Cardiac muscle cell (in vitro differentiated cells and primary cell): ENCODE data around the gene COG5. TPM values are rescaled to one million over a fixed set of nuclear protein-coding genes. Genes with fewer than 3 reads are reported as not detected.

ENCODE experiments used
- DNase-seq, 2 donors: peaks; one replicate each; pipeline versions ENCODE4 v3.0.0 to v3.0.0-alpha.2; 2010 to 2017; ENCODE audit warnings: low read depth in 1 of 2, low spot score in 1 of 2
- H3K27ac ChIP-seq: fragments of 200-600 bp; sonication (generic); 2 replicates; pipeline ENCODE4 v1.5.1; 2016
- H3K27me3 ChIP-seq: fragments of 200-600 bp; sonication (generic); 2 replicates; pipeline ENCODE4 v1.6.0; 2016; ENCODE audit warnings: control low read depth
- H3K36me3 ChIP-seq: fragments of 200-600 bp; sonication (generic); 2 replicates; pipeline ENCODE4 v1.5.1; 2016; ENCODE audit warnings: control low read depth
- H3K4me1 ChIP-seq: fragments of 200-600 bp; sonication (generic); 2 replicates; pipeline ENCODE4 v1.8.1; 2017; ENCODE audit warnings: low read depth, mild to moderate bottlenecking, mixed run types
- H3K4me3 ChIP-seq: fragments of 200-600 bp; sonication (generic); 2 replicates; pipeline ENCODE4 v1.5.1; 2016; ENCODE audit warnings: mild to moderate bottlenecking
- H3K9me3 ChIP-seq: fragments of 200-600 bp; sonication (generic); 2 replicates; pipeline ENCODE4 v1.5.1; 2017; ENCODE audit warnings: low read depth, mild to moderate bottlenecking, control low read depth
- polyA plus RNA-seq: library from polyadenylated mRNA; unstranded; fragments of >200 nt; fragmentation: Nextera tagmentation; extraction: Ambion mirVana; gene quantifications from 2 replicates; pipeline ENCODE4 v1.2.1, GENCODE V29; 2016
- total RNA-seq: library from RNA; depleted of rRNA; stranded (reverse); fragments of >200 nt; gene quantifications from 2 replicates; pipeline ENCODE4 v1.2.3, GENCODE V29; 2016
- TF ChIP-seq, protein P1 (sequence below): IDR thresholded peaks from 2 replicates; pipeline ENCODE4 v1.5.1; 2012; ENCODE audit warnings: low read depth, mild to moderate bottlenecking, low read length

COG5 gene
- total and polyA plus RNA-seq, 2 experiments from 2014 or later, result 20.4 to 63.1 TPM

DNA sequence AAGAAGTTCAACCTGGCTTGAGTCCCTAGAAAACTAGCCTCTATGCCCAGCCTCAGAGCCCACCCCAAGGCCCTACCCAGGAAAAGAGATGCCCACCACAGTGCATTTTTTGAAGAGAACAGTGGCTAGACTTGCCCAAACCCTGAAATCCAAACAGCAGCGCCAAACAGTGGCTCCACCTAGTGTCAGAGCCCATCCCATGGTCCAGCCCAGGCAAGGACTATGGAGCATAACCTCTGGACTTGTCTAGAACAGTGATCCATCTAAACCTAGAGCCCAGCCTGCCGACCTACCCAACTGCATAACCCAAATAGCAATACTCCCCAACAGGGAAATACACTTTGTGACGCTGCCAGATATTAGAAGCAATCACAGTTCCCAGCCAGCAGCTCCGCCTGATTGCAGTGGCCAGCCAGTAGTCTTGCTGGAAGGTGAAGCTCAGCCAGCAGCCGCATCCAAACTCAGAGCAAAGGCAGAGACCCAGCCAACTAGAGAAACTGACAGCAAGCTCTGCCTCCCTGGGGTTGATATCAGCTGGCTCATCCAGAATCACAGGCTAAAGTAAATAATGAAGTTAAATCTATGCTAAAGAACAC lies 350.4 kb downstream of the COG5 start:
- no peaks in the 10 kb centered on the region for H3K9me3 ChIP-seq
- H3K27ac ChIP-seq, result no peak overlapping the region
- H3K36me3 ChIP-seq, result peaks cover 3% of the 10 kb centered on the region
- TF ChIP-seq, protein P1, sequence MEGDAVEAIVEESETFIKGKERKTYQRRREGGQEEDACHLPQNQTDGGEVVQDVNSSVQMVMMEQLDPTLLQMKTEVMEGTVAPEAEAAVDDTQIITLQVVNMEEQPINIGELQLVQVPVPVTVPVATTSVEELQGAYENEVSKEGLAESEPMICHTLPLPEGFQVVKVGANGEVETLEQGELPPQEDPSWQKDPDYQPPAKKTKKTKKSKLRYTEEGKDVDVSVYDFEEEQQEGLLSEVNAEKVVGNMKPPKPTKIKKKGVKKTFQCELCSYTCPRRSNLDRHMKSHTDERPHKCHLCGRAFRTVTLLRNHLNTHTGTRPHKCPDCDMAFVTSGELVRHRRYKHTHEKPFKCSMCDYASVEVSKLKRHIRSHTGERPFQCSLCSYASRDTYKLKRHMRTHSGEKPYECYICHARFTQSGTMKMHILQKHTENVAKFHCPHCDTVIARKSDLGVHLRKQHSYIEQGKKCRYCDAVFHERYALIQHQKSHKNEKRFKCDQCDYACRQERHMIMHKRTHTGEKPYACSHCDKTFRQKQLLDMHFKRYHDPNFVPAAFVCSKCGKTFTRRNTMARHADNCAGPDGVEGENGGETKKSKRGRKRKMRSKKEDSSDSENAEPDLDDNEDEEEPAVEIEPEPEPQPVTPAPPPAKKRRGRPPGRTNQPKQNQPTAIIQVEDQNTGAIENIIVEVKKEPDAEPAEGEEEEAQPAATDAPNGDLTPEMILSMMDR, result no peak
- no peak overlapping the region for H3K4me3 ChIP-seq
- no peaks in the 10 kb centered on the region for H3K27me3 ChIP-seq
- DNase-seq, result no peak
- H3K4me1 ChIP-seq, result no peaks in the 10 kb centered on the region

DNA sequence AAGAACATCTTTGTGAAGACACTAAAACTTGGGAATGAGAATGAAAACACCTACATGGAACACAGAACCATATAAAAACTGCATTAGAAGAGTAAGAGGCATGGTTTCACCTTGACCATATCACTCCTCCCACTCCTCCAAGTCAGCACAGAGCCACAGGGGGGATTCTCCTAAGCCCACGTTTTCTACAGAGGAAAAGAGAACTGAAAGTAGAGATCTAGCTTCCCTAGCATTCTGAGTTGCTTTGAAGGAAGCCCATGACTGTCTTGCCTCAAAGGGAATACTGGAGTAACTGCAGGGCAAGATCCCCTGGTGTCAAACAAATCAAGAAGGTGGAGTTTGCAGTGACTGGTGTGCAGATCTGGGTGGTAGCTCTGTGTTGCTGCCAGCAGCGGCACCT lies 351.0 kb downstream of the COG5 start:
- peaks cover 3% of the 10 kb centered on the region for H3K36me3 ChIP-seq
- TF ChIP-seq, protein P1, result no peak
- no peak for DNase-seq
- H3K27ac ChIP-seq, result no peak overlapping the region
- H3K4me3 ChIP-seq, result no peak overlapping the region
- H3K27me3 ChIP-seq, result no peaks in the 10 kb centered on the region
- no peaks in the 10 kb centered on the region for H3K9me3 ChIP-seq
- no peaks in the 10 kb centered on the region for H3K4me1 ChIP-seq

DNA sequence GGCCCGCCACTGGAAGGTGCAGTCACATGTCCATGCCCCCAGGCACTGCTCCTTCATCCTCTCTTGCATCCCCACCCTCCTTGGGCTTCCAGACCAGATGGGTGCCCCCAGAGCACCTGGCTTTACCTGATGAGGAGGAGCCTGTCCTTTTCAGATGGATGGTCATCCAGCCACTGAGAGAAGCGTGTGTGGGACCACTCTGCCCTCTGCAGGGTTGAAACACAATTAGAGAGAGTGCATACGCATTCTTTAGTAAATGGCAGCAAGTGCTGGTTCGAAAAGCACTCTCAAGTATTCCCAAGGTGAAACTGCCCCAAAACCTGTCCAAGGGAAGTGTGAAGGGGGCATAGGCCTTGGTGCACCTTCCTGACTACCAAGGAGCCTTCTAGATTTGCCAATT lies 353.3 kb downstream of the COG5 start:
- no peaks in the 10 kb centered on the region for H3K9me3 ChIP-seq
- H3K4me3 ChIP-seq, result no peak overlapping the region
- H3K27me3 ChIP-seq, result no peaks in the 10 kb centered on the region
- TF ChIP-seq, protein P1, result no peak
- peaks cover 3% of the 10 kb centered on the region for H3K36me3 ChIP-seq
- DNase-seq, result no peak
- no peak overlapping the region for H3K27ac ChIP-seq
- no peaks in the 10 kb centered on the region for H3K4me1 ChIP-seq

DNA sequence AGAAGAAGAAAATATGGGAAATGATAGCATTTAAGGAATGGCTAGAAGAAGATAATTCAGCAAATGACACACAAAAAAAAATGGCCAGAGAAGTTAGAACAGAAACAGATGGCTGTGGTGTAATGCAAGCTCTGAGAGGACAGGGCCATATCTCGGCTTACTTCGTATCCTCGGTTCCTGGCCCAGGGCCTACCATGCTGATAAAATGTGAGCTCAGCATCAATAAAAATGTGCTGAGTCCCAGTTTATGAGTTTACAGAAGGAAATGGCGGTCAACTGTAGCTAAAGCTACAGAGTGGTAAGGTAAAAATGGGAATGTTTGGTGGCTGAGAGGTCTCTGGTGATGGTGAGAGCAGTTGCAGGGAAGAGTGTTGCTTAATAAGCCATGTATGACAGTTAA lies 354.2 kb downstream of the COG5 start:
- no peaks in the 10 kb centered on the region for H3K27me3 ChIP-seq
- TF ChIP-seq, protein P1, result no peak
- no peak overlapping the region for H3K4me3 ChIP-seq
- H3K36me3 ChIP-seq, result peaks cover 3% of the 10 kb centered on the region
- no peaks in the 10 kb centered on the region for H3K4me1 ChIP-seq
- H3K9me3 ChIP-seq, result no peaks in the 10 kb centered on the region
- no peak overlapping the region for H3K27ac ChIP-seq
- DNase-seq, result peak in 1 of 2 donors; percentile 47

DNA sequence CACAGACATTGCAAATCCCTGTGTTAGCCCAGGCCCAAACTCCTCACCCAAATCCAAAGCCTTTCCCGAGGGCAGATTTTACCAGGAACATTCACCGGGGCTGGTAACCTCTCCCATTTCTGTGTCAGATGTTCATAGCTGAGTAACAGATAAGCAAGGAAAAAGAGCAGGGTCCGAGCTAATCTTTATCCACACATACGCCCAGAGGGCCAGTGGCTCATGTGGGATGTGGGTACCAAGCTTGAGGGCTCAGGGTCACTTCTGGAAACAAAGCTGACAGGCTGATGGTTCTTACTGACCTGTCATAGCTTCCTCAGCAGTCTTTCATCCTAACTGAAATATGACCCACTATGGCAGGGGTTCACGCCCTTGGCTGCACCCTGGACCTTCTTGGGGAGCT lies 355.2 kb downstream of the COG5 start:
- no peak for DNase-seq
- no peaks in the 10 kb centered on the region for H3K9me3 ChIP-seq
- H3K36me3 ChIP-seq, result peaks cover 3% of the 10 kb centered on the region
- H3K27ac ChIP-seq, result peak overlapping the region; percentile 29
- H3K4me1 ChIP-seq, result no peaks in the 10 kb centered on the region
- H3K27me3 ChIP-seq, result no peaks in the 10 kb centered on the region
- TF ChIP-seq, protein P1, result no peak
- no peak overlapping the region for H3K4me3 ChIP-seq
